ENCODE data around the gene TEN1. TPM values are rescaled to one million over a fixed set of nuclear protein-coding genes. Genes with fewer than 3 reads are reported as not detected.

The TEN1 gene
- polyA plus RNA-seq, 6 donors from 2014 or later, result 24.4 to 62.0 (median 31.3) TPM

- Mint-ChIP-seq H3K27ac (peak overlapping the region in 1 of 6 donors; percentile 52), H3K36me3 (peaks cover 0 to 6% of the 10 kb centered on the region in 2 donors), H3K9me3 (no peaks in the 10 kb centered on the region), H3K4me3 (peak overlapping the region in 1 of 8 donors; percentile 71), H3K27me3 (no peaks in the 10 kb centered on the region), H3K4me1 (peaks cover 7 to 24% (median 19%) of the 10 kb centered on the region in 3 donors)
- ATAC-seq (ENCODE audit: low read depth in 2 of 2) (no peak), DNase-seq (no peak)
Measured at GRCh38 chr17:75983501-75984181, 4.6 kb downstream of the TEN1 start.

GRCh38 chr17:75985986-75986385 lies 6.9 kb downstream of the TEN1 start:
- DNase-seq (no peak), ATAC-seq (ENCODE audit: low read depth in 2 of 2) (no peak)
- Mint-ChIP-seq H3K4me3 (no peak overlapping the region), H3K27ac (no peak overlapping the region), H3K36me3 (no peaks in the 10 kb centered on the region), H3K4me1 (peaks cover 0 to 8% (median 7%) of the 10 kb centered on the region in 3 donors), H3K9me3 (no peaks in the 10 kb centered on the region), H3K27me3 (no peaks in the 10 kb centered on the region)

GRCh38 chr17:75987041-75987440 lies 8.0 kb downstream of the TEN1 start:
- H3K9me3 Mint-ChIP-seq, result no peaks in the 10 kb centered on the region

GRCh38 chr17:75991396-75991795 lies 12.4 kb downstream of the TEN1 start:
- DNase-seq (no peak), ATAC-seq (ENCODE audit: low read depth in 2 of 2) (no peak)
- Mint-ChIP-seq H3K27me3 (no peaks in the 10 kb centered on the region), H3K4me1 (peaks cover 0 to 13% (median 7%) of the 10 kb centered on the region in 3 donors), H3K9me3 (no peaks in the 10 kb centered on the region), H3K4me3 (no peak overlapping the region), H3K27ac (peak overlapping the region in 1 of 6 donors; percentile 39), H3K36me3 (no peaks in the 10 kb centered on the region)

More at GRCh38 chr17:75987041-75987440, 8.0 kb downstream of the TEN1 start:
- Mint-ChIP-seq H3K4me3 (no peak overlapping the region), H3K27me3 (no peaks in the 10 kb centered on the region), H3K36me3 (no peaks in the 10 kb centered on the region), H3K4me1 (peaks cover 0 to 12% (median 12%) of the 10 kb centered on the region in 3 donors), H3K27ac (peak overlapping the region in 1 of 6 donors; percentile 15)
- DNase-seq (no peak), ATAC-seq (ENCODE audit: low read depth in 2 of 2) (no peak)

GRCh38 chr17:75994802-75995370 lies 15.8 kb downstream of the TEN1 start:
- Mint-ChIP-seq H3K9me3 (no peaks in the 10 kb centered on the region), H3K36me3 (no peaks in the 10 kb centered on the region), H3K4me1 (peaks cover 12 to 30% (median 21%) of the 10 kb centered on the region in 3 donors), H3K27ac (no peak overlapping the region), H3K27me3 (no peaks in the 10 kb centered on the region), H3K4me3 (peak overlapping the region in 1 of 8 donors; percentile 33)
- DNase-seq (no peak), ATAC-seq (ENCODE audit: low read depth in 2 of 2) (no peak)

GRCh38 chr17:75995385-75995925 lies 16.4 kb downstream of the TEN1 start:
- H3K27ac Mint-ChIP-seq, result peak overlapping the region in 1 of 6 donors; percentile 56
- no peak overlapping the region for H3K4me3 Mint-ChIP-seq
- DNase-seq (no peak), ATAC-seq (ENCODE audit: low read depth in 2 of 2) (no peak)
- no peaks in the 10 kb centered on the region for H3K27me3 Mint-ChIP-seq
- no peaks in the 10 kb centered on the region for H3K36me3 Mint-ChIP-seq
- peaks cover 12 to 30% (median 21%) of the 10 kb centered on the region in 3 donors for H3K4me1 Mint-ChIP-seq
- no peaks in the 10 kb centered on the region for H3K9me3 Mint-ChIP-seq

- Mint-ChIP-seq H3K27me3 (no peaks in the 10 kb centered on the region), H3K36me3 (no peaks in the 10 kb centered on the region), H3K27ac (peak overlapping the region; percentile 49 to 95 (median 73)), H3K9me3 (no peaks in the 10 kb centered on the region), H3K4me3 (peak overlapping the region in 7 of 8 donors; percentile 52 to 81 (median 77)), H3K4me1 (peaks cover 12 to 22% (median 14%) of the 10 kb centered on the region in 3 donors)
- DNase-seq (peak; percentile 20), ATAC-seq (ENCODE audit: low read depth in 2 of 2) (peak; percentile 67 to 78)
Measured at GRCh38 chr17:75996665-75997590, 17.9 kb downstream of the TEN1 start.

- Mint-ChIP-seq H3K9me3 (no peaks in the 10 kb centered on the region), H3K4me3 (no peak overlapping the region), H3K36me3 (no peaks in the 10 kb centered on the region), H3K27me3 (no peaks in the 10 kb centered on the region), H3K4me1 (peaks cover 14 to 17% (median 14%) of the 10 kb centered on the region in 3 donors), H3K27ac (peak overlapping the region in 3 of 6 donors; percentile 11 to 72 (median 34))
- DNase-seq (no peak), ATAC-seq (ENCODE audit: low read depth in 2 of 2) (no peak)
Measured at GRCh38 chr17:75998327-75998795, 19.3 kb downstream of the TEN1 start.

- no peaks in the 10 kb centered on the region for H3K9me3 Mint-ChIP-seq
- no peak overlapping the region for H3K4me3 Mint-ChIP-seq
- peak; percentile 50 for DNase-seq
- H3K36me3 Mint-ChIP-seq, result no peaks in the 10 kb centered on the region
- no peak overlapping the region for H3K27ac Mint-ChIP-seq
- peaks cover 15 to 17% (median 16%) of the 10 kb centered on the region in 3 donors for H3K4me1 Mint-ChIP-seq
- H3K27me3 Mint-ChIP-seq, result no peaks in the 10 kb centered on the region
- ATAC-seq (ENCODE audit: low read depth in 2 of 2), result peak; percentile 63 to 68
Measured at GRCh38 chr17:76000016-76000754, 21.1 kb downstream of the TEN1 start.

GRCh38 chr17:76000755-76001521 lies 21.9 kb downstream of the TEN1 start, which contains the start of gene CDK3:
TSS of gene CDK3 (plus strand) at chr17:76000855. CDS start at chr17:76001426, 571 bp downstream.
- Mint-ChIP-seq H3K27ac (no peak within 1 kb of the TSS), H3K27me3 (no peaks in the 10 kb centered on the region), H3K36me3 (no peaks in the 10 kb centered on the region)

GRCh38 chr17:76002100-76002499 lies 23.1 kb downstream of the TEN1 start:
- no peak for ATAC-seq (ENCODE audit: low read depth in 2 of 2)
- Mint-ChIP-seq H3K36me3 (no peaks in the 10 kb centered on the region), H3K27me3 (no peaks in the 10 kb centered on the region), H3K27ac (peak overlapping the region in 2 of 6 donors; percentile 49 to 69), H3K4me3 (no peak overlapping the region), H3K9me3 (no peaks in the 10 kb centered on the region), H3K4me1 (peaks cover 15 to 16% (median 15%) of the 10 kb centered on the region in 3 donors)
- no peak for DNase-seq

More at GRCh38 chr17:76000755-76001521, 21.9 kb downstream of the TEN1 start, which contains the start of gene CDK3:
- Mint-ChIP-seq H3K9me3 (no peaks in the 10 kb centered on the region), H3K4me1 (peaks cover 20 to 23% (median 22%) of the 10 kb centered on the region in 3 donors), H3K4me3 (no peak within 1 kb of the TSS)
- no peak for DNase-seq
- no peak for ATAC-seq (ENCODE audit: low read depth in 2 of 2)

- ATAC-seq (ENCODE audit: low read depth in 2 of 2), result no peak
- H3K4me1 Mint-ChIP-seq, result peaks cover 5 to 8% (median 8%) of the 10 kb centered on the region in 3 donors
- no peaks in the 10 kb centered on the region for H3K9me3 Mint-ChIP-seq
- no peak overlapping the region for H3K4me3 Mint-ChIP-seq
- DNase-seq, result no peak
- no peaks in the 10 kb centered on the region for H3K27me3 Mint-ChIP-seq
- H3K27ac Mint-ChIP-seq, result peak overlapping the region in 1 of 6 donors; percentile 91
- no peaks in the 10 kb centered on the region for H3K36me3 Mint-ChIP-seq
Measured at GRCh38 chr17:76003915-76004314, 24.9 kb downstream of the TEN1 start.
